Ovary (tissue), 3 donors: ENCODE measurements around the gene NPS.

Experiments used
- EP300 ChIP-seq: sonication (generic); formaldehyde crosslinking; IDR thresholded peaks from one replicate; pipeline ENCODE4 v1.6.1; 2017; ENCODE audit warnings: antibody characterized with exemption
- POLR2A ChIP-seq: fragments of 450-650 bp; IDR thresholded peaks from one replicate; pipeline ENCODE4 v1.6.1; 2017; ENCODE audit warnings: antibody characterized with exemption, mild to moderate bottlenecking, moderate library complexity
- TF ChIP-seq, protein P1 (sequence below), 3 donors: fragments of 450-650 bp in 2 of 3; fragments of 200-600 bp in 1 of 3; IDR thresholded peaks; one replicate each; pipeline versions ENCODE4 v1.5.1 to v1.8.0; 2016 to 2022; ENCODE audit warnings: antibody characterized with exemption in 3 of 3, mild to moderate bottlenecking in 1 of 3
- donor health status: DM: no; HTN: no; CAD: no.

DNA sequence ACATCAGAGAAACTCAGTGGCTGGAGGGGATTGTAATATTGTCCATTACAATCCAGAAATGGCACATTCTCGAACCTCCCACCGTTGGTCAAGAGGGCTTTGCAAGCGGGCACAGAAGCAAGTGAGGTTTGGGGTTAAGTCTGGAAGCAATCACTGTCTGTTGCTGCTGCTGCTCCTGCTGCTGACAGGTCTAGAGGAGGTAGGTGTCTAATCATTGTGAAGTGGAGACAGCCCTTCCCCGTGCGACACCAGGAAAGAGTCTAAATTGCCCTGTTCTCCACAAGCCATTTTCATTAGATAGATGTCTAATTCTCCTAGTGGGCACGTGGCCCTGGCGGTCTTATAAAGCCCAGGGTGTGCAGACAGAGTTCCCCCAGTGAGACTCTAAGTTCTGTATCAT is 43.5 kb downstream of the NPS start:
- TF ChIP-seq, protein P1, sequence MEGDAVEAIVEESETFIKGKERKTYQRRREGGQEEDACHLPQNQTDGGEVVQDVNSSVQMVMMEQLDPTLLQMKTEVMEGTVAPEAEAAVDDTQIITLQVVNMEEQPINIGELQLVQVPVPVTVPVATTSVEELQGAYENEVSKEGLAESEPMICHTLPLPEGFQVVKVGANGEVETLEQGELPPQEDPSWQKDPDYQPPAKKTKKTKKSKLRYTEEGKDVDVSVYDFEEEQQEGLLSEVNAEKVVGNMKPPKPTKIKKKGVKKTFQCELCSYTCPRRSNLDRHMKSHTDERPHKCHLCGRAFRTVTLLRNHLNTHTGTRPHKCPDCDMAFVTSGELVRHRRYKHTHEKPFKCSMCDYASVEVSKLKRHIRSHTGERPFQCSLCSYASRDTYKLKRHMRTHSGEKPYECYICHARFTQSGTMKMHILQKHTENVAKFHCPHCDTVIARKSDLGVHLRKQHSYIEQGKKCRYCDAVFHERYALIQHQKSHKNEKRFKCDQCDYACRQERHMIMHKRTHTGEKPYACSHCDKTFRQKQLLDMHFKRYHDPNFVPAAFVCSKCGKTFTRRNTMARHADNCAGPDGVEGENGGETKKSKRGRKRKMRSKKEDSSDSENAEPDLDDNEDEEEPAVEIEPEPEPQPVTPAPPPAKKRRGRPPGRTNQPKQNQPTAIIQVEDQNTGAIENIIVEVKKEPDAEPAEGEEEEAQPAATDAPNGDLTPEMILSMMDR (IDR thresholded peaks at IDR 0.05) = no peak
- TF ChIP-seq EP300 (no peak), POLR2A (no peak)
